ENCODE measurements around the gene TOMM5. TPM values are rescaled to one million over a fixed set of nuclear protein-coding genes. Genes with fewer than 3 reads are reported as not detected.

Gene TOMM5
- total and polyA plus RNA-seq, 2 of the 13 experiments (the other 11 are each of a cell fraction or from before 2014, with no cell fraction given): 147 to 315 TPM

GRCh38 chr9:37592108-37592951 lies at the start of gene TOMM5 (continued):
- TF ChIP-seq ZFP36L1 (CRISPR knock-in tag; IDR thresholded peaks at IDR 0.05): peak; percentile 50; the same call in 1 of the 2 replicates
- TF ChIP-seq, protein P1, sequence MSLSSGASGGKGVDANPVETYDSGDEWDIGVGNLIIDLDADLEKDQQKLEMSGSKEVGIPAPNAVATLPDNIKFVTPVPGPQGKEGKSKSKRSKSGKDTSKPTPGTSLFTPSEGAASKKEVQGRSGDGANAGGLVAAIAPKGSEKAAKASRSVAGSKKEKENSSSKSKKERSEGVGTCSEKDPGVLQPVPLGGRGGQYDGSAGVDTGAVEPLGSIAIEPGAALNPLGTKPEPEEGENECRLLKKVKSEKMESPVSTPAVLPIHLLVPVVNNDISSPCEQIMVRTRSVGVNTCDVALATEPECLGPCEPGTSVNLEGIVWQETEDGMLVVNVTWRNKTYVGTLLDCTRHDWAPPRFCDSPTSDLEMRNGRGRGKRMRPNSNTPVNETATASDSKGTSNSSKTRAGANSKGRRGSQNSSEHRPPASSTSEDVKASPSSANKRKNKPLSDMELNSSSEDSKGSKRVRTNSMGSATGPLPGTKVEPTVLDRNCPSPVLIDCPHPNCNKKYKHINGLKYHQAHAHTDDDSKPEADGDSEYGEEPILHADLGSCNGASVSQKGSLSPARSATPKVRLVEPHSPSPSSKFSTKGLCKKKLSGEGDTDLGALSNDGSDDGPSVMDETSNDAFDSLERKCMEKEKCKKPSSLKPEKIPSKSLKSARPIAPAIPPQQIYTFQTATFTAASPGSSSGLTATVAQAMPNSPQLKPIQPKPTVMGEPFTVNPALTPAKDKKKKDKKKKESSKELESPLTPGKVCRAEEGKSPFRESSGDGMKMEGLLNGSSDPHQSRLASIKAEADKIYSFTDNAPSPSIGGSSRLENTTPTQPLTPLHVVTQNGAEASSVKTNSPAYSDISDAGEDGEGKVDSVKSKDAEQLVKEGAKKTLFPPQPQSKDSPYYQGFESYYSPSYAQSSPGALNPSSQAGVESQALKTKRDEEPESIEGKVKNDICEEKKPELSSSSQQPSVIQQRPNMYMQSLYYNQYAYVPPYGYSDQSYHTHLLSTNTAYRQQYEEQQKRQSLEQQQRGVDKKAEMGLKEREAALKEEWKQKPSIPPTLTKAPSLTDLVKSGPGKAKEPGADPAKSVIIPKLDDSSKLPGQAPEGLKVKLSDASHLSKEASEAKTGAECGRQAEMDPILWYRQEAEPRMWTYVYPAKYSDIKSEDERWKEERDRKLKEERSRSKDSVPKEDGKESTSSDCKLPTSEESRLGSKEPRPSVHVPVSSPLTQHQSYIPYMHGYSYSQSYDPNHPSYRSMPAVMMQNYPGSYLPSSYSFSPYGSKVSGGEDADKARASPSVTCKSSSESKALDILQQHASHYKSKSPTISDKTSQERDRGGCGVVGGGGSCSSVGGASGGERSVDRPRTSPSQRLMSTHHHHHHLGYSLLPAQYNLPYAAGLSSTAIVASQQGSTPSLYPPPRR (CRISPR knock-in tag; IDR thresholded peaks at IDR 0.05; ENCODE audit: borderline replicate concordance): peak; percentile 56; the same call in 1 of the 2 replicates
- peak; percentile 99 for TF ChIP-seq ZNF18 (CRISPR knock-in tag; IDR thresholded peaks at IDR 0.05; ENCODE audit: insufficient replicate concordance)
- TF ChIP-seq ZZZ3 (CRISPR knock-in tag; IDR thresholded peaks at IDR 0.05; ENCODE audit: borderline replicate concordance): peak; percentile 91; the same call in 1 of the 2 replicates
- no peak for TF ChIP-seq ATM (IDR thresholded peaks at IDR 0.05; ENCODE audit: borderline replicate concordance)
- TF ChIP-seq, protein P2, sequence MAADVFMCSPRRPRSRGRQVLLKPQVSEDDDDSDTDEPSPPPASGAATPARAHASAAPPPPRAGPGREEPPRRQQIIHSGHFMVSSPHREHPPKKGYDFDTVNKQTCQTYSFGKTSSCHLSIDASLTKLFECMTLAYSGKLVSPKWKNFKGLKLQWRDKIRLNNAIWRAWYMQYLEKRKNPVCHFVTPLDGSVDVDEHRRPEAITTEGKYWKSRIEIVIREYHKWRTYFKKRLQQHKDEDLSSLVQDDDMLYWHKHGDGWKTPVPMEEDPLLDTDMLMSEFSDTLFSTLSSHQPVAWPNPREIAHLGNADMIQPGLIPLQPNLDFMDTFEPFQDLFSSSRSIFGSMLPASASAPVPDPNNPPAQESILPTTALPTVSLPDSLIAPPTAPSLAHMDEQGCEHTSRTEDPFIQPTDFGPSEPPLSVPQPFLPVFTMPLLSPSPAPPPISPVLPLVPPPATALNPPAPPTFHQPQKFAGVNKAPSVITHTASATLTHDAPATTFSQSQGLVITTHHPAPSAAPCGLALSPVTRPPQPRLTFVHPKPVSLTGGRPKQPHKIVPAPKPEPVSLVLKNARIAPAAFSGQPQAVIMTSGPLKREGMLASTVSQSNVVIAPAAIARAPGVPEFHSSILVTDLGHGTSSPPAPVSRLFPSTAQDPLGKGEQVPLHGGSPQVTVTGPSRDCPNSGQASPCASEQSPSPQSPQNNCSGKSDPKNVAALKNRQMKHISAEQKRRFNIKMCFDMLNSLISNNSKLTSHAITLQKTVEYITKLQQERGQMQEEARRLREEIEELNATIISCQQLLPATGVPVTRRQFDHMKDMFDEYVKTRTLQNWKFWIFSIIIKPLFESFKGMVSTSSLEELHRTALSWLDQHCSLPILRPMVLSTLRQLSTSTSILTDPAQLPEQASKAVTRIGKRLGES (CRISPR knock-in tag; IDR thresholded peaks at IDR 0.05; ENCODE audit: borderline replicate concordance): peak; percentile 70; the same call in 1 of the 2 replicates
- TF ChIP-seq WIZ (CRISPR knock-in tag; IDR thresholded peaks at IDR 0.05): peak; percentile 58; the same call in 1 of the 2 replicates
- TF ChIP-seq NR0B2 (CRISPR knock-in tag; IDR thresholded peaks at IDR 0.05): peak; percentile 95
- TF ChIP-seq ZNF280B (CRISPR knock-in tag; IDR thresholded peaks at IDR 0.05; ENCODE audit: borderline replicate concordance): peak; percentile 98
- peak; percentile 90 for TF ChIP-seq ZNF766 (CRISPR knock-in tag; IDR thresholded peaks at IDR 0.05; ENCODE audit: borderline replicate concordance)
- TF ChIP-seq ZNF792 (CRISPR knock-in tag; IDR thresholded peaks at IDR 0.05): peak; percentile 96
- peak; percentile 95 for TF ChIP-seq GABPA (IDR thresholded peaks at IDR 0.05; ENCODE audit: low read depth, low read length)
- peak; percentile 97 for TF ChIP-seq GABPA (CRISPR knock-in tag; IDR thresholded peaks at IDR 0.05; ENCODE audit: low read depth)
- TF ChIP-seq SNRNP70 (IDR thresholded peaks at IDR 0.05; ENCODE audit: low read depth, low read length): no peak
- peak; percentile 73; the same call in 1 of the 2 replicates for TF ChIP-seq SP4 (CRISPR knock-in tag; IDR thresholded peaks at IDR 0.05)
- peak; percentile 94 for TF ChIP-seq THAP11 (CRISPR knock-in tag; IDR thresholded peaks at IDR 0.05)
- peak; percentile 97 for TF ChIP-seq ATF7-NPFF (CRISPR knock-in tag; IDR thresholded peaks at IDR 0.05; ENCODE audit: low read depth)

All from HepG2 (cell line).